Endothelial cell of umbilical vein (primary cell): ENCODE measurements around the gene OPCML. TPM values are rescaled to one million over a fixed set of nuclear protein-coding genes. Genes with fewer than 3 reads are reported as not detected.

Experiments used
- BruUV-seq: library from RNA; stranded (reverse); fragments of 400-500 nt; replicated peaks from 2 replicates; lab custom pipeline; 2021; lab: Mats Ljungman, UMichigan
- CTCF ChIA-PET: fragments of 300-600, 350-600 bp; sonication (Branson Sonifier 250); formaldehyde crosslinking; loops from one replicate; lab custom pipeline; 2021; ENCODE audit warnings: antibody characterized with exemption, inconsistent platforms; lab: Charles Lee
- POLR2A ChIA-PET: fragments of 300-600, 350-600 bp; sonication (Branson Sonifier 250); formaldehyde crosslinking; loops from one replicate; lab custom pipeline; 2021; ENCODE audit warnings: antibody characterized with exemption, inconsistent platforms; lab: Charles Lee
- DNase-seq: peaks from one replicate; pipeline ENCODE4 v3.0.0-alpha.2; 2011; ENCODE audit warnings: low read depth, low spot score
- FAIRE-seq: peaks from 2 replicates; lab custom pipeline; 2011; peaks lifted over from hg19 to GRCh38; lab: Jason Lieb, UNC
- H2AFZ ChIP-seq: 2 replicates; pipeline ENCODE4 v1.6.0; 2012; ENCODE audit warnings: low read depth, low read length, control low read depth, inconsistent platforms
- H3K27ac ChIP-seq: 2 replicates; pipeline ENCODE4 v1.5.1; 2011; ENCODE audit warnings: low read depth, mild to moderate bottlenecking, control low read depth, low read length, moderate library complexity; ENCODE audit not compliant: insufficient read depth
- H3K27me3 ChIP-seq, 2 experiments: 2 replicates each; pipeline versions ENCODE4 v1.6.0 to v1.6.1; 2011; ENCODE audit warnings: low read length in 2 of 2, mixed read lengths in 1 of 2; ENCODE audit not compliant: control insufficient read depth in 2 of 2, insufficient read depth in 2 of 2
- H3K36me3 ChIP-seq, 2 experiments: 2 replicates in 1 of 2; 3 replicates in 1 of 2; pipeline ENCODE4 v1.5.1; 2011; ENCODE audit warnings: low read length in 2 of 2, mild to moderate bottlenecking in 1 of 2, moderate library complexity in 1 of 2; ENCODE audit not compliant: control insufficient read depth in 2 of 2, insufficient read depth in 2 of 2; ENCODE audit errors: extremely low read depth in 1 of 2
- H3K4me1 ChIP-seq: 3 replicates; pipeline ENCODE4 v1.5.1; 2011; ENCODE audit warnings: mild to moderate bottlenecking, low read length; ENCODE audit not compliant: control insufficient read depth, insufficient read depth; ENCODE audit errors: extremely low read depth
- H3K4me2 ChIP-seq: 2 replicates; pipeline ENCODE4 v1.6.1; 2011; ENCODE audit warnings: low read length, control low read depth, mixed read lengths; ENCODE audit not compliant: insufficient read depth
- H3K4me3 ChIP-seq, 3 experiments: fragments of 200-600 bp in 1 of 3; sonication (generic), shearing (Covaris generic) in 1 of 3; replicated peaks in 1 of 3; 2 replicates each; pipeline ENCODE4 v1.5.1; 2011 to 2016; ENCODE audit warnings: control low read depth in 3 of 3, low read length in 3 of 3, mild to moderate bottlenecking in 2 of 3, inconsistent platforms in 1 of 3, low read depth in 1 of 3, moderate library complexity in 1 of 3; ENCODE audit not compliant: insufficient read depth in 1 of 3
- H3K79me2 ChIP-seq: 2 replicates; pipeline ENCODE4 v1.6.0; 2012; ENCODE audit warnings: low read length, inconsistent platforms; ENCODE audit not compliant: control insufficient read depth, insufficient read depth
- H3K9ac ChIP-seq: replicated peaks from 2 replicates; pipeline ENCODE3; 2011; ENCODE audit warnings: low read length, control low read depth; ENCODE audit not compliant: insufficient read depth; ENCODE audit errors: extremely low read depth
- H3K9me1 ChIP-seq: replicated peaks from 3 replicates; pipeline ENCODE4 v1.6.0; 2011; ENCODE audit warnings: mild to moderate bottlenecking, low read length; ENCODE audit not compliant: control insufficient read depth, insufficient read depth; ENCODE audit errors: extremely low read depth
- H3K9me3 ChIP-seq: replicated peaks from 2 replicates; pipeline ENCODE4 v1.5.1; 2012; ENCODE audit warnings: low read length, inconsistent platforms; ENCODE audit not compliant: control insufficient read depth, insufficient read depth
- H4K20me1 ChIP-seq: replicated peaks from 2 replicates; pipeline ENCODE3; 2011; ENCODE audit warnings: mild to moderate bottlenecking, low read length; ENCODE audit not compliant: control insufficient read depth, insufficient read depth; ENCODE audit errors: extremely low read depth
- EZH2 ChIP-seq: IDR thresholded peaks from 2 replicates; pipeline ENCODE4 v1.6.1; 2012; ENCODE audit warnings: borderline replicate concordance, low read depth, mild to moderate bottlenecking, moderate library complexity, low read length, inconsistent platforms; ENCODE audit not compliant: severe bottlenecking
- FOS ChIP-seq: IDR thresholded peaks from 2 replicates; pipeline ENCODE4 v1.6.1; 2011; ENCODE audit warnings: mild to moderate bottlenecking, low read length, moderate library complexity, borderline replicate concordance; ENCODE audit not compliant: insufficient read depth
- GATA2 ChIP-seq: IDR thresholded peaks from 2 replicates; pipeline ENCODE4 v1.7.0; 2011; ENCODE audit warnings: low read depth, mild to moderate bottlenecking, moderate library complexity, mixed read lengths, low read length; ENCODE audit not compliant: insufficient read length, insufficient read depth
- JUN ChIP-seq: IDR thresholded peaks from 2 replicates; pipeline ENCODE4 v1.6.1; 2011; ENCODE audit warnings: borderline replicate concordance, low read depth; ENCODE audit not compliant: insufficient read length, insufficient read depth
- MYC ChIP-seq: IDR thresholded peaks from one replicate; pipeline ENCODE4 v1.6.1; 2011; ENCODE audit warnings: mild to moderate bottlenecking, low read depth, low read length
- POLR2A ChIP-seq: IDR thresholded peaks from 2 replicates; pipeline ENCODE4 v1.6.1; 2012; ENCODE audit warnings: low read depth, mild to moderate bottlenecking, control low read depth, low read length
- POLR2AphosphoS5 ChIP-seq: IDR thresholded peaks from 2 replicates; pipeline ENCODE4 v1.6.1; 2012; ENCODE audit warnings: low read depth, mild to moderate bottlenecking, control low read depth, low read length, moderate library complexity; ENCODE audit not compliant: insufficient read depth
- dilution Hi-C: fragments of 300-500 bp; cut with MboI; formaldehyde crosslinking; loops from one replicate; pipeline ENCODE4 v1.15.0; 2019; ENCODE audit warnings: low sequenced_read_pairs; ENCODE audit not compliant: extremely low pct_ligation_motif_present
- intact Hi-C: fragments of 100-400 bp; cut with micrococcal nuclease; formaldehyde crosslinking; loops from one replicate; pipeline ENCODE4 v1.10.0; 2022
- polyA plus RNA-seq, 4 experiments: library from polyadenylated mRNA; depleted of rRNA in 3 of 4; stranded (reverse) in 3 of 4; unstranded in 1 of 4; fragments of >200 nt; gene quantifications; 2 replicates each; pipeline versions ENCODE4 v1.2.1 to v1.2.3, GENCODE V29; 2011 to 2012; ENCODE audit warnings: missing spikeins in 1 of 4
- total RNA-seq: library from RNA; stranded (reverse); gene quantifications from 2 replicates; pipeline ENCODE4 v1.2.3, GENCODE V29; 2021
- TF ChIP-seq, protein P1 (sequence below), 2 donors: IDR thresholded peaks; 1 replicate in 1 of 2; 2 replicates in 1 of 2; pipeline ENCODE4 v1.5.1; 2011; ENCODE audit warnings: low read length in 2 of 2, mild to moderate bottlenecking in 2 of 2, moderate library complexity in 2 of 2, control low read depth in 1 of 2, inconsistent platforms in 1 of 2, low read depth in 1 of 2; ENCODE audit not compliant: insufficient read depth in 1 of 2; ENCODE audit errors: extremely low read depth in 1 of 2
- TF ChIP-seq, protein P2 (sequence below): IDR thresholded peaks from 2 replicates; pipeline ENCODE4 v1.6.1; 2011; ENCODE audit not compliant: insufficient read depth, insufficient read length

The OPCML gene
- total and polyA plus RNA-seq, 2 donors (not counting 3 experiments of a cell fraction or from before 2014, with no cell fraction given) = not detected

DNA sequence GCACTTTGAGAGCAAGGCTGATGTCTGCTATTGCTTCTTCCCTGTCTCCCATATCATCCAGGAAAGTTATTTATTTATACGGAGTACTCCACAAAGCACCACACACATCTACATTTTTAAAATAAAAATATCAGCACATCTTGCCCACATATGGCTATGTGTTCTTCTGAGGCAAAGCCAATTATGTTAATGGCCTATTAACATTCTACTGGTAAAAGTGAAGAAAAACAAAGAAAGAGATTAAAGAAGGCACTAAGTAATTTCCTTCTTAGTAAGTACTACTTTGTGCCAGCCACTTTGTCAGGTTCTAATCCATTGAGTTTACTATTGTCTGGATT lies 548.7 kb downstream of the OPCML start:
- no peak overlapping the region for H3K4me3 ChIP-seq
- H3K36me3 ChIP-seq = no peaks in the 10 kb centered on the region
- ChIA-PET CTCF (no interaction called here), POLR2A (no interaction called here)
- H3K27ac ChIP-seq = no peak overlapping the region
- intact Hi-C loops = no loop called here
- no TSS peak for BruUV-seq
- H3K27me3 ChIP-seq = no peaks in the 10 kb centered on the region
- no peaks in the 10 kb centered on the region for H3K79me2 ChIP-seq
- no peaks in the 10 kb centered on the region for H3K9me1 ChIP-seq
- TF ChIP-seq POLR2A = no peak
- TF ChIP-seq, protein P1, sequence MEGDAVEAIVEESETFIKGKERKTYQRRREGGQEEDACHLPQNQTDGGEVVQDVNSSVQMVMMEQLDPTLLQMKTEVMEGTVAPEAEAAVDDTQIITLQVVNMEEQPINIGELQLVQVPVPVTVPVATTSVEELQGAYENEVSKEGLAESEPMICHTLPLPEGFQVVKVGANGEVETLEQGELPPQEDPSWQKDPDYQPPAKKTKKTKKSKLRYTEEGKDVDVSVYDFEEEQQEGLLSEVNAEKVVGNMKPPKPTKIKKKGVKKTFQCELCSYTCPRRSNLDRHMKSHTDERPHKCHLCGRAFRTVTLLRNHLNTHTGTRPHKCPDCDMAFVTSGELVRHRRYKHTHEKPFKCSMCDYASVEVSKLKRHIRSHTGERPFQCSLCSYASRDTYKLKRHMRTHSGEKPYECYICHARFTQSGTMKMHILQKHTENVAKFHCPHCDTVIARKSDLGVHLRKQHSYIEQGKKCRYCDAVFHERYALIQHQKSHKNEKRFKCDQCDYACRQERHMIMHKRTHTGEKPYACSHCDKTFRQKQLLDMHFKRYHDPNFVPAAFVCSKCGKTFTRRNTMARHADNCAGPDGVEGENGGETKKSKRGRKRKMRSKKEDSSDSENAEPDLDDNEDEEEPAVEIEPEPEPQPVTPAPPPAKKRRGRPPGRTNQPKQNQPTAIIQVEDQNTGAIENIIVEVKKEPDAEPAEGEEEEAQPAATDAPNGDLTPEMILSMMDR (IDR thresholded peaks at IDR 0.05; ENCODE audit: extremely low read depth in 1 of 2, insufficient read depth in 1 of 2, low read depth in 1 of 2, low read length in 2 of 2) = no peak
- TF ChIP-seq MYC = no peak
- TF ChIP-seq JUN = no peak
- TF ChIP-seq, protein P2, sequence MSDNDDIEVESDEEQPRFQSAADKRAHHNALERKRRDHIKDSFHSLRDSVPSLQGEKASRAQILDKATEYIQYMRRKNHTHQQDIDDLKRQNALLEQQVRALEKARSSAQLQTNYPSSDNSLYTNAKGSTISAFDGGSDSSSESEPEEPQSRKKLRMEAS = no peak
- TF ChIP-seq POLR2AphosphoS5 = no peak
- no peak for TF ChIP-seq GATA2
- TF ChIP-seq FOS = no peak
- no peak for TF ChIP-seq EZH2
- H3K4me1 ChIP-seq = no peaks in the 10 kb centered on the region
- DNase-seq (no peak), FAIRE-seq (no peak)
- no peak overlapping the region for H3K4me2 ChIP-seq
- H4K20me1 ChIP-seq = no peaks in the 10 kb centered on the region
- no peak overlapping the region for H2AFZ ChIP-seq
- H3K9me3 ChIP-seq = peaks cover 2% of the 10 kb centered on the region
- dilution Hi-C loops = no loop called here
- no peak overlapping the region for H3K9ac ChIP-seq
